Mesenchymal stem cell (in vitro differentiated cells and primary cell): ENCODE measurements around the gene SLC26A6.

ENCODE experiments used
- DNase-seq: peaks from one replicate; pipeline ENCODE4 v3.0.0-alpha.2; 2013
- H2AFZ ChIP-seq: one replicate; pipeline ENCODE4 v1.6.1; 2013; ENCODE audit warnings: low read depth, mild to moderate bottlenecking, control low read depth, inconsistent platforms, low read length, moderate library complexity
- H2AK5ac ChIP-seq: 2 replicates; pipeline ENCODE4 v1.6.1; 2013; ENCODE audit warnings: low read length, moderate library complexity, mild to moderate bottlenecking, inconsistent platforms; ENCODE audit not compliant: severe bottlenecking
- H2BK120ac ChIP-seq: one replicate; pipeline ENCODE4 v1.6.1; 2013; ENCODE audit warnings: low read depth, mild to moderate bottlenecking, inconsistent platforms, low read length, moderate library complexity
- H2BK12ac ChIP-seq, 2 experiments: one replicate each; pipeline ENCODE4 v1.6.1; 2013; ENCODE audit warnings: inconsistent platforms in 2 of 2, low read length in 2 of 2, mild to moderate bottlenecking in 2 of 2, moderate library complexity in 2 of 2, control low read depth in 1 of 2
- H2BK15ac ChIP-seq: one replicate; pipeline ENCODE4 v1.6.1; 2013; ENCODE audit warnings: mild to moderate bottlenecking, low read depth, inconsistent platforms; ENCODE audit not compliant: poor library complexity, severe bottlenecking
- H2BK5ac ChIP-seq: 2 replicates; pipeline ENCODE4 v1.6.1; 2013; ENCODE audit warnings: low read depth, mild to moderate bottlenecking, low read length, control low read depth, inconsistent platforms; ENCODE audit not compliant: poor library complexity, severe bottlenecking
- H3K14ac ChIP-seq, 2 experiments: one replicate each; pipeline ENCODE4 v1.6.1; 2013; ENCODE audit warnings: inconsistent platforms in 2 of 2, low read length in 2 of 2, control low read depth in 1 of 2, mild to moderate bottlenecking in 1 of 2, moderate library complexity in 1 of 2
- H3K18ac ChIP-seq, 2 experiments: one replicate each; pipeline ENCODE4 v1.6.1; 2013; ENCODE audit warnings: inconsistent platforms in 2 of 2, low read length in 2 of 2, control low read depth in 1 of 2, low read depth in 1 of 2, mild to moderate bottlenecking in 1 of 2
- H3K23ac ChIP-seq, 2 experiments: one replicate each; pipeline ENCODE4 v1.6.1; 2013; ENCODE audit warnings: inconsistent platforms in 2 of 2, low read length in 2 of 2, mild to moderate bottlenecking in 2 of 2, moderate library complexity in 2 of 2, control low read depth in 1 of 2
- H3K27ac ChIP-seq: 2 replicates; pipeline ENCODE4 v1.5.1; 2013; ENCODE audit warnings: mild to moderate bottlenecking, moderate library complexity, low read length, control low read depth, inconsistent platforms; ENCODE audit not compliant: poor library complexity, severe bottlenecking
- H3K27me3 ChIP-seq, 2 experiments: 2 replicates each; pipeline versions ENCODE4 v1.6.1 to v1.7.0; 2013; ENCODE audit warnings: low read length in 2 of 2, mild to moderate bottlenecking in 2 of 2, moderate library complexity in 2 of 2, control low read depth in 1 of 2, inconsistent platforms in 1 of 2; ENCODE audit not compliant: control insufficient read depth in 1 of 2, insufficient read depth in 1 of 2
- H3K36me3 ChIP-seq, 2 experiments: 2 replicates each; pipeline versions ENCODE4 v1.6.1 to v1.7.0; 2013; ENCODE audit warnings: low read length in 2 of 2, control low read depth in 1 of 2, inconsistent platforms in 1 of 2, low read depth in 1 of 2, mild to moderate bottlenecking in 1 of 2; ENCODE audit not compliant: insufficient read depth in 2 of 2, control insufficient read depth in 1 of 2
- H3K4ac ChIP-seq, 2 experiments: one replicate each; pipeline ENCODE4 v1.6.1; 2013; ENCODE audit warnings: inconsistent platforms in 2 of 2, low read length in 2 of 2, mild to moderate bottlenecking in 2 of 2, moderate library complexity in 2 of 2, control low read depth in 1 of 2, low read depth in 1 of 2
- H3K4me1 ChIP-seq: 2 replicates; pipeline ENCODE4 v1.6.1; 2013; ENCODE audit warnings: low read depth, low read length, control low read depth; ENCODE audit not compliant: control insufficient read depth, insufficient read depth
- H3K4me2 ChIP-seq: 2 replicates; pipeline ENCODE4 v1.6.1; 2013; ENCODE audit warnings: low read length, mild to moderate bottlenecking, inconsistent platforms; ENCODE audit not compliant: poor library complexity, severe bottlenecking
- H3K4me3 ChIP-seq, 2 experiments: 2 replicates each; pipeline versions ENCODE4 v1.5.1 to v1.7.0; 2013; ENCODE audit warnings: low read length in 2 of 2, mild to moderate bottlenecking in 2 of 2, control low read depth in 1 of 2, low read depth in 1 of 2; ENCODE audit not compliant: insufficient read depth in 1 of 2
- H3K79me1 ChIP-seq: replicated peaks from 2 replicates; pipeline ENCODE4 v1.6.1; 2013; ENCODE audit warnings: mild to moderate bottlenecking, control low read depth, low read length, inconsistent platforms; ENCODE audit not compliant: poor library complexity, severe bottlenecking
- H3K9ac ChIP-seq: 2 replicates; pipeline ENCODE4 v1.7.0; 2013; ENCODE audit warnings: mild to moderate bottlenecking, low read length, moderate library complexity
- H3K9me3 ChIP-seq: 2 replicates; pipeline ENCODE4 v1.7.0; 2013; ENCODE audit warnings: mild to moderate bottlenecking, low read length; ENCODE audit not compliant: control insufficient read depth
- H4K8ac ChIP-seq: one replicate; pipeline ENCODE4 v1.6.1; 2013; ENCODE audit warnings: inconsistent platforms, mild to moderate bottlenecking, low read length, moderate library complexity
- H4K91ac ChIP-seq: one replicate; pipeline ENCODE4 v1.6.1; 2013; ENCODE audit warnings: mild to moderate bottlenecking, low read length, inconsistent platforms
- WGBS: methylation state at CpG from one replicate; pipeline ENCODE4 v1.1.7; 2013; ENCODE audit warnings: mixed read lengths; 5-methylcytosine and 5-hydroxymethylcytosine counted together

The SLC26A6 gene

DNA sequence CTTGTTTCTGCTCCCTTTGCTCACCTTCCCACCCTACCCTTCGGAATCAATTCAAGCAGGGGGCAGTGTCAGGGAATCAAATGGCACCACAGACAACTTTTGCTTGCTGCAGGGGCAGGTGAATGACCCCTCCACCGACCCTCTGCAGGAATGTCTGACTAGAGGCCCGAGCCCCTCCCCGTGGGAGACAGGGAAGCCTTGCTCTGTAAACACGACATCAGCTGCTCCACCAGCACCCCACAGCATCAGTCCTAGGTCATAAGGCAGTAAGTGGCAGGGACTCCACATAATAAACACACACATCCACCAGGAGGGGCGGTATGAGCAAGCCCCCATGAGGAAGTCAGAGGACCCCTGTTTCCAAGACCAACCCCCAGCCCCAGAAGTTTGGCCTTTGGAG lies 2.0 kb upstream of the SLC26A6 start:
- 66% methylated on average over 6 of the region's 6 CpGs for WGBS
- H2BK15ac ChIP-seq = no peak overlapping the region
- peak overlapping the region; percentile 92 for H3K9ac ChIP-seq
- H4K8ac ChIP-seq = peak overlapping the region; percentile 19
- no peak overlapping the region for H3K27ac ChIP-seq
- H3K23ac ChIP-seq = peak overlapping the region in 1 of 2 experiments; percentile 74
- peaks cover 15 to 35% of the 10 kb centered on the region in 2 experiments for H3K36me3 ChIP-seq
- no peak overlapping the region for H4K91ac ChIP-seq
- H2BK5ac ChIP-seq = no peak overlapping the region
- no peak overlapping the region for H3K4me2 ChIP-seq
- no peaks in the 10 kb centered on the region for H3K9me3 ChIP-seq
- no peak overlapping the region for H2BK120ac ChIP-seq
- no peak overlapping the region for H3K14ac ChIP-seq
- H2BK12ac ChIP-seq = no peak overlapping the region
- peaks cover 21% of the 10 kb centered on the region for H3K4me1 ChIP-seq
- peaks cover 27% of the 10 kb centered on the region for H3K79me1 ChIP-seq
- no peak overlapping the region for H3K18ac ChIP-seq
- H2AK5ac ChIP-seq = no peak overlapping the region
- no peak overlapping the region for H3K4me3 ChIP-seq
- H3K4ac ChIP-seq = no peak overlapping the region
- H3K27me3 ChIP-seq = peaks cover 0 to 10% of the 10 kb centered on the region in 2 experiments
- DNase-seq = no peak
- no peak overlapping the region for H2AFZ ChIP-seq

- H3K14ac ChIP-seq = peak overlapping the region in 1 of 2 experiments; percentile 53
- H2BK15ac ChIP-seq = peak overlapping the region; percentile 44
- no peak overlapping the region for H2BK120ac ChIP-seq
- H3K9ac ChIP-seq = peak overlapping the region; percentile 92
- peaks cover 24 to 44% of the 10 kb centered on the region in 2 experiments for H3K36me3 ChIP-seq
- peak; percentile 29 for DNase-seq
- peak overlapping the region in 1 of 2 experiments; percentile 81 for H3K23ac ChIP-seq
- peak overlapping the region; percentile 28 to 86 for H3K4ac ChIP-seq
- peaks cover 24% of the 10 kb centered on the region for H3K4me1 ChIP-seq
- H3K79me1 ChIP-seq = peaks cover 37% of the 10 kb centered on the region
- H4K91ac ChIP-seq = peak overlapping the region; percentile 56
- H2AFZ ChIP-seq = peak overlapping the region; percentile 18
- H2BK5ac ChIP-seq = no peak overlapping the region
- no peaks in the 10 kb centered on the region for H3K9me3 ChIP-seq
- H3K27ac ChIP-seq = peak overlapping the region; percentile 73
- H3K4me2 ChIP-seq = peak overlapping the region; percentile 90
- H3K18ac ChIP-seq = peak overlapping the region; percentile 70 to 92
- 14% methylated on average over 6 of the region's 10 CpGs for WGBS
- H4K8ac ChIP-seq = peak overlapping the region; percentile 76
- H2BK12ac ChIP-seq = peak overlapping the region; percentile 23 to 40
- H3K27me3 ChIP-seq = peaks cover 0 to 5% of the 10 kb centered on the region in 2 experiments
- H3K4me3 ChIP-seq = peak overlapping the region; percentile 67 to 93
- no peak overlapping the region for H2AK5ac ChIP-seq
Measured at GRCh38 chr3:48636149-48636655, 941 bp upstream of the SLC26A6 start.

DNA sequence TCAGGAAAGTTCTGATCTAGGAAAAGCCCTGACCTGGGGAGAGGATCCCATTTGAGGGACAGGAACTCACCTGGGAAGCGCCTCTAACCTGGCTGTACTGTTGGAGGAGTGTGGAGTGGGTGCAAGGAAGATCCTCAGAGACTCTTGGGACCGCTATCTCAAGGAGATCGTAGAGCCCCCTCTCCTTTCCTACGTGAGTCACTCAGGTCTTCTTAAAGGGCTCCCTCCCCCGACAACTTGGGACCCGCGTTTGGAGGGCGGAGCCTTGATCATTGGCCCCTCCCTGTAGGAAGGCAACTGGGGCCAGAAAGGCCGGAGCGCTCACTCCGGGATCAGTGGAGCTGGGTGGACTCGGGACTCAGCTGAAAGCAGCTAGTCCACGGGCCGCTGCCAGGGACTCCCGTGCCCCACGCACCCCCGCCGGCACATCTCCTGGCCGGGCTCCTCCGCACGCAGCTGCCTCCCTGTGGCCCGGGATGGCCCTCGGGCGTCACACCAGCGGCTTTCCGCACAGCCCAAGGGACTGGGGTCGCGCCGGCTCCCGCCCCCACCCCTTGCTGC lies 520 bp downstream of the SLC26A6 start:
- peak overlapping the region in 1 of 2 experiments; percentile 95 for H3K23ac ChIP-seq

GRCh38 chr3:48633743-48634142 lies 1.5 kb downstream of the SLC26A6 start:
- peak overlapping the region; percentile 56 for H2BK15ac ChIP-seq
- H3K4me3 ChIP-seq = peak overlapping the region in 1 of 2 experiments; percentile 93
- peaks cover 23% of the 10 kb centered on the region for H3K4me1 ChIP-seq
- no peak overlapping the region for H2BK12ac ChIP-seq
- H2AK5ac ChIP-seq = no peak overlapping the region
- peaks cover 0 to under 1% of the 10 kb centered on the region in 2 experiments for H3K27me3 ChIP-seq
- H3K23ac ChIP-seq = no peak overlapping the region
- 96% methylated on average over 2 of the region's 2 CpGs for WGBS
- H3K36me3 ChIP-seq = peaks cover 48 to 51% of the 10 kb centered on the region in 2 experiments
- H3K18ac ChIP-seq = no peak overlapping the region
- H4K91ac ChIP-seq = no peak overlapping the region
- H3K14ac ChIP-seq = no peak overlapping the region
- no peak overlapping the region for H3K4ac ChIP-seq
- no peak overlapping the region for H3K4me2 ChIP-seq
- peak overlapping the region; percentile 92 for H3K9ac ChIP-seq
- no peak overlapping the region for H2AFZ ChIP-seq
- no peak overlapping the region for H2BK5ac ChIP-seq
- H3K9me3 ChIP-seq = no peaks in the 10 kb centered on the region
- no peak overlapping the region for H3K27ac ChIP-seq
- DNase-seq = no peak
- peaks cover 47% of the 10 kb centered on the region for H3K79me1 ChIP-seq
- H4K8ac ChIP-seq = no peak overlapping the region
- no peak overlapping the region for H2BK120ac ChIP-seq

More for the DNA sequence above, 520 bp downstream of the SLC26A6 start:
- WGBS = under 1% methylated on average over 29 of the region's 30 CpGs
- H3K79me1 ChIP-seq = peaks cover 43% of the 10 kb centered on the region
- peak overlapping the region; percentile 78 for H4K91ac ChIP-seq
- peak overlapping the region; percentile 58 for H2BK5ac ChIP-seq
- H2BK120ac ChIP-seq = peak overlapping the region; percentile 7
- H2AK5ac ChIP-seq = peak overlapping the region; percentile 24
- peak overlapping the region; percentile 92 for H3K9ac ChIP-seq
- peak overlapping the region; percentile 74 for H2BK15ac ChIP-seq
- H3K9me3 ChIP-seq = no peaks in the 10 kb centered on the region
- H3K27ac ChIP-seq = peak overlapping the region; percentile 61
- H3K14ac ChIP-seq = peak overlapping the region in 1 of 2 experiments; percentile 99
- peak overlapping the region; percentile 76 for H3K4me2 ChIP-seq
- DNase-seq = peak; percentile 75
- H2BK12ac ChIP-seq = peak overlapping the region in 1 of 2 experiments; percentile 86
- peak overlapping the region; percentile 87 to 93 for H3K4me3 ChIP-seq
- H3K18ac ChIP-seq = peak overlapping the region; percentile 91 to 97
- peaks cover 23% of the 10 kb centered on the region for H3K4me1 ChIP-seq
- H3K4ac ChIP-seq = peak overlapping the region; percentile 51 to 90
- H3K36me3 ChIP-seq = peaks cover 38 to 48% of the 10 kb centered on the region in 2 experiments
- peak overlapping the region; percentile 72 for H2AFZ ChIP-seq
- peaks cover 0 to 3% of the 10 kb centered on the region in 2 experiments for H3K27me3 ChIP-seq
- H4K8ac ChIP-seq = peak overlapping the region; percentile 75
